ENCODE data around the gene TAC4. TPM values are rescaled to one million over a fixed set of nuclear protein-coding genes. Genes with fewer than 3 reads are reported as not detected.

TAC4 gene
- total and polyA plus RNA-seq, 2 donors (not counting 1 experiment from before 2014, with no cell fraction given): not detected

DNA sequence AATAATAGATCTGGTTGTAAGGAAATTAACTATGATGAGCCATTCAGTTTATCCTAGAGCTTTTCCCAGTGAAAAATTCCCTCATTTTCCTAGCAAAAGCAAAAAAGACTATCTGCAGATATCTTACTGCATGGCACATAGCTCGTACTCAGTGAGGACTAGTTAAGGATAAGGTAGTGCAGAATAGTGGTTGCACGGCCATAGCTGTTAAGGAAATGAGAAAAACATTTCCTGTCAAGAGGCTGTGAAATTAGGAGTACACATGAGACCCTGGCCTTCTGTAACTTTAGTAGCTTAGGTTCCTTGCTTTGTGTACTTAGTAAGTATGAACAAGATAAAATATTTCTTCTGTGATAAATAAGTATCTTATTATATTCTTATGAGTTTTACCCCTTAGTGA lies 49.1 kb downstream of the TAC4 start:
- ChIA-PET CTCF (interaction anchor here (0.7 to 1.4 kb wide), 4 partner anchors 34 to 242 kb away, joined by 3 to 4 read pairs (median 3); no protein-coding TSS in a partner anchor), POLR2A (interaction anchor here (0.5 kb wide), 1 partner anchor 264 kb away, joined by 6 read pairs; no protein-coding TSS in a partner anchor)
- Histone ChIP-seq H3K4me1 (ENCODE audit: control insufficient read depth in 2 of 2, insufficient read depth in 2 of 2, low read length in 2 of 2) (no peaks in the 10 kb centered on the region), H3K4me3 (ENCODE audit: control extremely low read depth in 1 of 5, extremely low read depth in 1 of 5, insufficient read depth in 1 of 5, low read depth in 2 of 5, low read length in 4 of 5) (no peak overlapping the region), H4K20me1 (ENCODE audit: control insufficient read depth, insufficient read depth, low read length, poor library complexity, severe bottlenecking) (peaks cover 82% of the 10 kb centered on the region), H3K79me2 (ENCODE audit: control insufficient read depth, insufficient read depth, low read length) (peaks cover 92% of the 10 kb centered on the region), H3K9me3 (ENCODE audit: control extremely low read depth in 1 of 3, control insufficient read depth in 2 of 3, insufficient read depth in 1 of 3, low read length in 2 of 3) (no peaks in the 10 kb centered on the region), H2AFZ (ENCODE audit: insufficient read depth, low read depth, low read length, poor library complexity, severe bottlenecking) (no peak overlapping the region), H3K36me3 (replicated peaks in 1 of 2; ENCODE audit: control extremely low read depth in 1 of 2, control insufficient read depth in 1 of 2, extremely low read depth in 1 of 2, insufficient read depth in 2 of 2, low read length in 1 of 2) (peaks cover 9 to 85% of the 10 kb centered on the region in 2 experiments), H3K4me2 (replicated peaks; ENCODE audit: low read depth, low read length, poor library complexity, severe bottlenecking) (no peak overlapping the region), H3K9ac (ENCODE audit: low read length) (no peak overlapping the region), H3K27me3 (replicated peaks in 1 of 4; ENCODE audit: control extremely low read depth in 1 of 4, control insufficient read depth in 3 of 4, insufficient read depth in 4 of 4, low read length in 3 of 4) (no peaks in the 10 kb centered on the region), H3K27ac (ENCODE audit: low read length in 2 of 2) (no peak overlapping the region)
- intact Hi-C loops (cut with micrococcal nuclease): no loop called here
- 85% methylated on average over 2 of the region's 2 CpGs for WGBS (ENCODE audit: insufficient coverage)
- Mint-ChIP-seq H3K4me1 (peaks cover 11% of the 10 kb centered on the region), H3K27me3 (no peaks in the 10 kb centered on the region), H3K4me3 (no peak overlapping the region), H3K27ac (no peak overlapping the region), H3K9me3 (ENCODE audit: insufficient read depth) (no peaks in the 10 kb centered on the region)
- DNase-seq (no peak), ATAC-seq (ENCODE audit: low read depth) (no peak)
- TF ChIP-seq, protein P1, sequence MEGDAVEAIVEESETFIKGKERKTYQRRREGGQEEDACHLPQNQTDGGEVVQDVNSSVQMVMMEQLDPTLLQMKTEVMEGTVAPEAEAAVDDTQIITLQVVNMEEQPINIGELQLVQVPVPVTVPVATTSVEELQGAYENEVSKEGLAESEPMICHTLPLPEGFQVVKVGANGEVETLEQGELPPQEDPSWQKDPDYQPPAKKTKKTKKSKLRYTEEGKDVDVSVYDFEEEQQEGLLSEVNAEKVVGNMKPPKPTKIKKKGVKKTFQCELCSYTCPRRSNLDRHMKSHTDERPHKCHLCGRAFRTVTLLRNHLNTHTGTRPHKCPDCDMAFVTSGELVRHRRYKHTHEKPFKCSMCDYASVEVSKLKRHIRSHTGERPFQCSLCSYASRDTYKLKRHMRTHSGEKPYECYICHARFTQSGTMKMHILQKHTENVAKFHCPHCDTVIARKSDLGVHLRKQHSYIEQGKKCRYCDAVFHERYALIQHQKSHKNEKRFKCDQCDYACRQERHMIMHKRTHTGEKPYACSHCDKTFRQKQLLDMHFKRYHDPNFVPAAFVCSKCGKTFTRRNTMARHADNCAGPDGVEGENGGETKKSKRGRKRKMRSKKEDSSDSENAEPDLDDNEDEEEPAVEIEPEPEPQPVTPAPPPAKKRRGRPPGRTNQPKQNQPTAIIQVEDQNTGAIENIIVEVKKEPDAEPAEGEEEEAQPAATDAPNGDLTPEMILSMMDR (IDR thresholded peaks at IDR 0.05): no peak
- TF ChIP-seq EZH2 (IDR thresholded peaks at IDR 0.05; ENCODE audit: borderline replicate concordance, insufficient read depth, low read depth, low read length, poor library complexity, severe bottlenecking): no peak

DNA sequence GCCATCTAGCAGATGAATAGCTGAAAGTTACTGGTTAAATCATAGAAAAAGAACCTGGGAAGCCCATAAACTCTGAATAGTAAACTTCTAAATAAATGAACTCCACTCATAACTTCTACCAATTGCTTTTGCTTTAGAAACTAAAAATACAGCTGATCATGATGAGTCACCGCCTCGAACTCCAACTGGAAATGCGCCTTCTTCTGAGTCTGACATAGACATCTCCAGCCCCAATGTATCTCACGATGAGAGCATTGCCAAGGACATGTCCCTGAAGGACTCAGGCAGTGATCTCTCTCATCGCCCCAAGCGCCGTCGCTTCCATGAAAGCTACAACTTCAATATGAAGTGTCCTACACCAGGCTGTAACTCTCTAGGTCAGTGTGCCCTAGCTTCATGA lies 49.7 kb downstream of the TAC4 start:
- Histone ChIP-seq H3K9me3 (ENCODE audit: control extremely low read depth in 1 of 3, control insufficient read depth in 2 of 3, insufficient read depth in 1 of 3, low read length in 2 of 3) (no peaks in the 10 kb centered on the region), H3K4me3 (ENCODE audit: control extremely low read depth in 1 of 5, extremely low read depth in 1 of 5, insufficient read depth in 1 of 5, low read depth in 2 of 5, low read length in 4 of 5) (no peak overlapping the region), H2AFZ (ENCODE audit: insufficient read depth, low read depth, low read length, poor library complexity, severe bottlenecking) (no peak overlapping the region), H3K4me1 (ENCODE audit: control insufficient read depth in 2 of 2, insufficient read depth in 2 of 2, low read length in 2 of 2) (no peaks in the 10 kb centered on the region), H3K9ac (ENCODE audit: low read length) (no peak overlapping the region), H4K20me1 (ENCODE audit: control insufficient read depth, insufficient read depth, low read length, poor library complexity, severe bottlenecking) (peaks cover 88% of the 10 kb centered on the region), H3K36me3 (replicated peaks in 1 of 2; ENCODE audit: control extremely low read depth in 1 of 2, control insufficient read depth in 1 of 2, extremely low read depth in 1 of 2, insufficient read depth in 2 of 2, low read length in 1 of 2) (peaks cover 9 to 87% of the 10 kb centered on the region in 2 experiments), H3K27me3 (replicated peaks in 1 of 4; ENCODE audit: control extremely low read depth in 1 of 4, control insufficient read depth in 3 of 4, insufficient read depth in 4 of 4, low read length in 3 of 4) (no peaks in the 10 kb centered on the region), H3K4me2 (replicated peaks; ENCODE audit: low read depth, low read length, poor library complexity, severe bottlenecking) (no peak overlapping the region), H3K27ac (ENCODE audit: low read length in 2 of 2) (no peak overlapping the region), H3K79me2 (ENCODE audit: control insufficient read depth, insufficient read depth, low read length) (peaks cover 98% of the 10 kb centered on the region)
- no peak for ATAC-seq (ENCODE audit: low read depth)
- Mint-ChIP-seq H3K27me3 (no peaks in the 10 kb centered on the region), H3K27ac (no peak overlapping the region), H3K4me1 (peaks cover 12% of the 10 kb centered on the region), H3K4me3 (no peak overlapping the region), H3K9me3 (ENCODE audit: insufficient read depth) (no peaks in the 10 kb centered on the region)
- intact Hi-C loops (cut with micrococcal nuclease): no loop called here
- ChIA-PET CTCF (interaction anchor here (0.7 to 1.3 kb wide), 3 partner anchors 33 to 242 kb away, joined by 3 to 4 read pairs (median 3); no protein-coding TSS in a partner anchor), POLR2A (no interaction called here)
- DNase-seq: no peak
- no peak for TF ChIP-seq EZH2 (IDR thresholded peaks at IDR 0.05; ENCODE audit: borderline replicate concordance, insufficient read depth, low read depth, low read length, poor library complexity, severe bottlenecking)
- TF ChIP-seq, protein P1 (IDR thresholded peaks at IDR 0.05): no peak
- WGBS (ENCODE audit: insufficient coverage): 98% methylated on average over 4 of the region's 8 CpGs

All from B cell (primary cell).